Measurements from ENCODE around the gene WDR93. TPM values are rescaled to one million over a fixed set of nuclear protein-coding genes. Genes with fewer than 3 reads are reported as not detected.
A peak's percentile ranks its signal among the peaks of the same experiment; 100 is the strongest.

The WDR93 gene
- total RNA-seq (under 1 TPM in 5 of 6 donors, not detected in 1; 0.09 to 0.31 (median 0.15) TPM), polyA plus RNA-seq (under 1 TPM; 0.11 to 0.92 TPM)

- WGBS, 2 donors, result 2% methylated on average over 57 to 60 of the region's 60 CpGs
- intact Hi-C loops (cut with DNase I), result no loop called here
- Histone ChIP-seq H3K4me3 (peak within 1 kb of the TSS; percentile 51 to 84 (median 68)), H3K36me3 (no peaks in the 10 kb centered on the region), H3K4me1 (peaks cover 0 to 26% (median 3%) of the 10 kb centered on the region in 3 donors), H3K9me3 (no peaks in the 10 kb centered on the region), H3K27me3 (no peaks in the 10 kb centered on the region), H3K27ac (peak within 1 kb of the TSS; percentile 40 to 75 (median 59))
- peak; percentile 97 to 98 (median 98) for ATAC-seq
- no peak for FAIRE-seq
- DNase-seq, result peak; percentile 86 to 96 (median 90)
- no peak for TF ChIP-seq CTCF (IDR thresholded peaks at IDR 0.05)
These were observed at the start of gene WDR93, which contains the start of gene PEX11A for GRCh38 chr15:89690276-89691218. WDR93 (plus strand) TSS chr15:89690811; CDS start chr15:89701747, 10,936 bp downstream. PEX11A (minus strand) TSS chr15:89690754; CDS start chr15:89690632, 122 bp downstream.

- DNase-seq, result no peak
- H3K36me3 ChIP-seq, result no peaks in the 10 kb centered on the region
- H3K27ac ChIP-seq, result no peak overlapping the region
- no peak overlapping the region for H3K4me3 ChIP-seq
- no peak for FAIRE-seq
- no peak for ATAC-seq
- no peaks in the 10 kb centered on the region for H3K4me1 ChIP-seq
- H3K9me3 ChIP-seq, result no peaks in the 10 kb centered on the region
- WGBS, 2 donors, result 87 to 88% methylated on average over 5 of the region's 5 CpGs
- no peak for TF ChIP-seq CTCF (IDR thresholded peaks at IDR 0.05)
- intact Hi-C loops (cut with DNase I), result no loop called here
- H3K27me3 ChIP-seq, result no peaks in the 10 kb centered on the region
These were observed 49.6 kb upstream of the WDR93 start for GRCh38 chr15:89641053-89641452.

- no peaks in the 10 kb centered on the region for H3K27me3 ChIP-seq
- intact Hi-C loops (cut with DNase I), result no loop called here
- no peaks in the 10 kb centered on the region for H3K9me3 ChIP-seq
- no peaks in the 10 kb centered on the region for H3K36me3 ChIP-seq
- WGBS, 2 donors, result 91 to 92% methylated on average over 16 of the region's 16 CpGs
- H3K4me1 ChIP-seq, result no peaks in the 10 kb centered on the region
- no peak overlapping the region for H3K4me3 ChIP-seq
- ATAC-seq, result no peak
- no peak for TF ChIP-seq CTCF (IDR thresholded peaks at IDR 0.05)
- no peak for FAIRE-seq
- peak in 1 of 6 donors; percentile 44 for DNase-seq
- no peak overlapping the region for H3K27ac ChIP-seq
These were observed 48.5 kb upstream of the WDR93 start for GRCh38 chr15:89642106-89642505.

- Histone ChIP-seq H3K27ac (no peak overlapping the region), H3K9me3 (no peaks in the 10 kb centered on the region), H3K36me3 (no peaks in the 10 kb centered on the region), H3K4me3 (no peak overlapping the region), H3K27me3 (no peaks in the 10 kb centered on the region), H3K4me1 (no peaks in the 10 kb centered on the region)
- DNase-seq (peak in 2 of 6 donors; percentile 5 to 69), FAIRE-seq (no peak), ATAC-seq (no peak)
- no peak for TF ChIP-seq CTCF (IDR thresholded peaks at IDR 0.05)
- intact Hi-C loops (cut with DNase I), result no loop called here
- WGBS, 2 donors, result 95 to 98% methylated on average over 8 of the region's 8 CpGs
These were observed 44.9 kb upstream of the WDR93 start for GRCh38 chr15:89645680-89646079.
